ENCODE data around the gene SHLD2.

GRCh38 chr10:87059401-87059800 is 35.6 kb upstream of the SHLD2 start:
- TF ChIP-seq POLR2A (IDR thresholded peaks at IDR 0.05) (no peak), CTCF (IDR thresholded peaks at IDR 0.05) (no peak)
